Muscle layer of colon (tissue), 2 donors: ENCODE measurements around the gene TOX2.

Experiments
- H3K27ac ChIP-seq: one replicate; pipeline ENCODE4 v1.7.0; 2013; ENCODE audit warnings: low read depth, mild to moderate bottlenecking, low read length, moderate library complexity
- H3K27me3 ChIP-seq, 2 donors: one replicate each; pipeline ENCODE4 v1.7.0; 2013; ENCODE audit warnings: low read length in 2 of 2, mild to moderate bottlenecking in 2 of 2; ENCODE audit not compliant: insufficient read depth in 2 of 2, control insufficient read depth in 1 of 2
- H3K36me3 ChIP-seq: one replicate; pipeline ENCODE4 v1.7.0; 2013; ENCODE audit warnings: mild to moderate bottlenecking, low read length; ENCODE audit not compliant: insufficient read depth
- H3K4me1 ChIP-seq: one replicate; pipeline ENCODE4 v1.7.0; 2013; ENCODE audit warnings: mild to moderate bottlenecking, low read length; ENCODE audit not compliant: insufficient read depth
- H3K4me3 ChIP-seq, 2 donors: one replicate each; pipeline ENCODE4 v1.7.0; 2013; ENCODE audit warnings: low read length in 2 of 2, low read depth in 1 of 2, mild to moderate bottlenecking in 1 of 2, moderate library complexity in 1 of 2
- H3K9ac ChIP-seq: one replicate; pipeline ENCODE4 v1.7.0; 2013; ENCODE audit warnings: low read length
- H3K9me3 ChIP-seq: one replicate; pipeline ENCODE4 v1.7.0; 2013; ENCODE audit warnings: mild to moderate bottlenecking, low read length
- donor health status: abdominal sarcoma.
- donor health status: Adenocarcinoma of cecum.

TOX2 gene

GRCh38 chr20:43942667-43943285 lies 28.1 kb downstream of the TOX2 start:
- Histone ChIP-seq H3K27ac (no peak overlapping the region), H3K4me1 (peaks cover 18% of the 10 kb centered on the region), H3K4me3 (no peak overlapping the region)

GRCh38 chr20:43943725-43944124 lies 29.1 kb downstream of the TOX2 start:
- H3K9me3 ChIP-seq, result no peaks in the 10 kb centered on the region
- no peaks in the 10 kb centered on the region for H3K27me3 ChIP-seq
- no peak overlapping the region for H3K9ac ChIP-seq
- H3K27ac ChIP-seq, result no peak overlapping the region
- H3K4me3 ChIP-seq, result no peak overlapping the region
- H3K36me3 ChIP-seq, result no peaks in the 10 kb centered on the region
- peaks cover 12% of the 10 kb centered on the region for H3K4me1 ChIP-seq

More at GRCh38 chr20:43942667-43943285, 28.1 kb downstream of the TOX2 start:
- H3K27me3 ChIP-seq, result no peaks in the 10 kb centered on the region
- H3K9me3 ChIP-seq, result no peaks in the 10 kb centered on the region
- H3K9ac ChIP-seq, result no peak overlapping the region
- H3K36me3 ChIP-seq, result no peaks in the 10 kb centered on the region

- H3K27ac ChIP-seq, result no peak overlapping the region
- H3K27me3 ChIP-seq, result no peaks in the 10 kb centered on the region
- H3K4me1 ChIP-seq, result peaks cover 2% of the 10 kb centered on the region
- H3K4me3 ChIP-seq, result no peak overlapping the region
- no peak overlapping the region for H3K9ac ChIP-seq
- no peaks in the 10 kb centered on the region for H3K9me3 ChIP-seq
- H3K36me3 ChIP-seq, result no peaks in the 10 kb centered on the region
Measured at GRCh38 chr20:43944653-43945235, 30.1 kb downstream of the TOX2 start.

GRCh38 chr20:43945391-43946205 lies 30.9 kb downstream of the TOX2 start:
- Histone ChIP-seq H3K4me3 (no peak overlapping the region), H3K27me3 (no peaks in the 10 kb centered on the region), H3K9ac (no peak overlapping the region), H3K36me3 (no peaks in the 10 kb centered on the region), H3K27ac (no peak overlapping the region), H3K4me1 (no peaks in the 10 kb centered on the region), H3K9me3 (no peaks in the 10 kb centered on the region)

- Histone ChIP-seq H3K27me3 (no peaks in the 10 kb centered on the region), H3K36me3 (no peaks in the 10 kb centered on the region), H3K4me3 (no peak overlapping the region), H3K9me3 (no peaks in the 10 kb centered on the region), H3K4me1 (no peaks in the 10 kb centered on the region), H3K9ac (no peak overlapping the region), H3K27ac (no peak overlapping the region)
Measured at GRCh38 chr20:43946206-43946491, 31.5 kb downstream of the TOX2 start.

- Histone ChIP-seq H3K9me3 (no peaks in the 10 kb centered on the region), H3K4me1 (no peaks in the 10 kb centered on the region), H3K4me3 (no peak overlapping the region), H3K9ac (no peak overlapping the region), H3K27me3 (no peaks in the 10 kb centered on the region), H3K27ac (no peak overlapping the region), H3K36me3 (no peaks in the 10 kb centered on the region)
Measured at GRCh38 chr20:43946659-43947315, 32.1 kb downstream of the TOX2 start.

GRCh38 chr20:43947316-43947710 lies 32.7 kb downstream of the TOX2 start:
- Histone ChIP-seq H3K9me3 (no peaks in the 10 kb centered on the region), H3K27me3 (no peaks in the 10 kb centered on the region), H3K4me1 (no peaks in the 10 kb centered on the region), H3K4me3 (no peak overlapping the region), H3K27ac (no peak overlapping the region), H3K36me3 (no peaks in the 10 kb centered on the region), H3K9ac (no peak overlapping the region)

GRCh38 chr20:43948455-43948854 lies 33.8 kb downstream of the TOX2 start:
- Histone ChIP-seq H3K9me3 (no peaks in the 10 kb centered on the region), H3K36me3 (no peaks in the 10 kb centered on the region), H3K4me3 (no peak overlapping the region), H3K27me3 (no peaks in the 10 kb centered on the region), H3K9ac (no peak overlapping the region), H3K27ac (no peak overlapping the region), H3K4me1 (no peaks in the 10 kb centered on the region)

GRCh38 chr20:43949248-43949647 lies 34.6 kb downstream of the TOX2 start:
- Histone ChIP-seq H3K27me3 (no peaks in the 10 kb centered on the region), H3K9ac (no peak overlapping the region), H3K9me3 (no peaks in the 10 kb centered on the region), H3K36me3 (no peaks in the 10 kb centered on the region), H3K27ac (no peak overlapping the region), H3K4me3 (no peak overlapping the region), H3K4me1 (no peaks in the 10 kb centered on the region)

- Histone ChIP-seq H3K27ac (no peak overlapping the region), H3K4me3 (no peak overlapping the region), H3K4me1 (peaks cover 3% of the 10 kb centered on the region)
Measured at GRCh38 chr20:43949741-43950618, 35.3 kb downstream of the TOX2 start.

More at GRCh38 chr20:43949741-43950618, 35.3 kb downstream of the TOX2 start:
- no peaks in the 10 kb centered on the region for H3K27me3 ChIP-seq
- H3K9ac ChIP-seq, result no peak overlapping the region
- H3K9me3 ChIP-seq, result no peaks in the 10 kb centered on the region
- H3K36me3 ChIP-seq, result no peaks in the 10 kb centered on the region
